HepG2 (cell line): ENCODE results near the gene IQCN. TPM values are rescaled to one million over a fixed set of nuclear protein-coding genes. Genes with fewer than 3 reads are reported as not detected.
A peak's percentile ranks its signal among the peaks of the same experiment; 100 is the strongest.

Source experiments
- BRF2 ChIP-seq: sonication (generic); formaldehyde crosslinking; IDR thresholded peaks from 2 replicates; pipeline ENCODE4 v1.8.1; 2022; ENCODE audit warnings: mild to moderate bottlenecking, missing genetic modification reagents
- DZIP1 ChIP-seq: sonication (generic); formaldehyde crosslinking; IDR thresholded peaks from 2 replicates; pipeline ENCODE4 v1.5.0; 2020; ENCODE audit warnings: mild to moderate bottlenecking, missing genetic modification reagents
- MEF2D ChIP-seq: sonication (generic); formaldehyde crosslinking; IDR thresholded peaks from 2 replicates; pipeline ENCODE4 v1.5.1; 2020; ENCODE audit warnings: mild to moderate bottlenecking, missing genetic modification reagents
- MIXL1 ChIP-seq: IDR thresholded peaks from 2 replicates; pipeline ENCODE4 v1.6.1; 2016
- PHB2 ChIP-seq: fragments of 450-650 bp; IDR thresholded peaks from 2 replicates; pipeline ENCODE4 v1.6.1; 2018; ENCODE audit not compliant: partially characterized antibody
- RAD21 ChIP-seq: fragments of 450-650 bp; formaldehyde crosslinking; IDR thresholded peaks from 2 replicates; pipeline ENCODE4 v1.5.0; 2020; ENCODE audit warnings: mild to moderate bottlenecking
- RERE ChIP-seq: IDR thresholded peaks from 2 replicates; pipeline ENCODE4 v1.6.1; 2016; ENCODE audit warnings: low read depth, missing genetic modification reagents, missing compliant biosample characterization
- XBP1 ChIP-seq: sonication (generic); formaldehyde crosslinking; IDR thresholded peaks from 2 replicates; pipeline ENCODE4 v1.5.0; 2020; ENCODE audit warnings: missing genetic modification reagents
- ZFP41 ChIP-seq: sonication (generic); formaldehyde crosslinking; IDR thresholded peaks from 2 replicates; pipeline ENCODE4 v1.4.0; 2020; ENCODE audit warnings: mild to moderate bottlenecking, missing genetic modification reagents, borderline replicate concordance
- ZNF101 ChIP-seq: sonication (generic); formaldehyde crosslinking; IDR thresholded peaks from 2 replicates; pipeline ENCODE4 v1.4.0; 2020; ENCODE audit warnings: mild to moderate bottlenecking, low read depth, missing genetic modification reagents, borderline replicate concordance
- ZNF274 ChIP-seq: sonication (generic); formaldehyde crosslinking; IDR thresholded peaks from 2 replicates; pipeline ENCODE4 v1.5.1; 2020; ENCODE audit warnings: mild to moderate bottlenecking, missing genetic modification reagents
- ZNF326 ChIP-seq: sonication (generic); formaldehyde crosslinking; IDR thresholded peaks from 2 replicates; pipeline ENCODE4 v1.4.0; 2020; ENCODE audit warnings: missing genetic modification reagents, borderline replicate concordance
- polyA plus RNA-seq, 8 experiments: library from polyadenylated mRNA; depleted of rRNA in 3 of 8; stranded (reverse) in 7 of 8; unstranded in 1 of 8; fragments of >200 nt; fragmentation: Illumina TruSeq in 4 of 8; extraction: Trizol in 4 of 8; gene quantifications; 2 replicates each; pipeline versions ENCODE4 v1.2.1 to v1.2.3, GENCODE V29; 2011 to 2016; ENCODE audit warnings: low read depth in 4 of 8, missing spikeins in 1 of 8, mixed read lengths in 1 of 8; ENCODE audit not compliant: insufficient read depth in 1 of 8
- total RNA-seq, 5 experiments: library from RNA; depleted of rRNA; stranded (reverse); fragments of >200 nt; fragmentation: Illumina TruSeq; extraction: Trizol; gene quantifications; 2 replicates each; pipeline ENCODE4 v1.2.3, GENCODE V29; 2016; ENCODE audit warnings: low read depth in 1 of 5
- TF ChIP-seq, protein P1 (sequence below): sonication (generic); formaldehyde crosslinking; IDR thresholded peaks from 2 replicates; pipeline ENCODE4 v1.4.0; 2020; ENCODE audit warnings: missing genetic modification reagents; ENCODE audit errors: not compliant biosample characterization
- TF ChIP-seq, protein P2 (sequence below): sonication (generic); formaldehyde crosslinking; IDR thresholded peaks from 2 replicates; pipeline ENCODE4 v1.4.0; 2020; ENCODE audit warnings: missing genetic modification reagents
- TF ChIP-seq, protein P3 (sequence below): sonication (generic); formaldehyde crosslinking; IDR thresholded peaks from 2 replicates; pipeline ENCODE4 v1.4.0; 2020; ENCODE audit warnings: mild to moderate bottlenecking, missing genetic modification reagents

Gene IQCN
- total and polyA plus RNA-seq, 2 of the 13 experiments (the other 11 are each of a cell fraction or from before 2014, with no cell fraction given): 0.04 to 0.18 TPM

DNA sequence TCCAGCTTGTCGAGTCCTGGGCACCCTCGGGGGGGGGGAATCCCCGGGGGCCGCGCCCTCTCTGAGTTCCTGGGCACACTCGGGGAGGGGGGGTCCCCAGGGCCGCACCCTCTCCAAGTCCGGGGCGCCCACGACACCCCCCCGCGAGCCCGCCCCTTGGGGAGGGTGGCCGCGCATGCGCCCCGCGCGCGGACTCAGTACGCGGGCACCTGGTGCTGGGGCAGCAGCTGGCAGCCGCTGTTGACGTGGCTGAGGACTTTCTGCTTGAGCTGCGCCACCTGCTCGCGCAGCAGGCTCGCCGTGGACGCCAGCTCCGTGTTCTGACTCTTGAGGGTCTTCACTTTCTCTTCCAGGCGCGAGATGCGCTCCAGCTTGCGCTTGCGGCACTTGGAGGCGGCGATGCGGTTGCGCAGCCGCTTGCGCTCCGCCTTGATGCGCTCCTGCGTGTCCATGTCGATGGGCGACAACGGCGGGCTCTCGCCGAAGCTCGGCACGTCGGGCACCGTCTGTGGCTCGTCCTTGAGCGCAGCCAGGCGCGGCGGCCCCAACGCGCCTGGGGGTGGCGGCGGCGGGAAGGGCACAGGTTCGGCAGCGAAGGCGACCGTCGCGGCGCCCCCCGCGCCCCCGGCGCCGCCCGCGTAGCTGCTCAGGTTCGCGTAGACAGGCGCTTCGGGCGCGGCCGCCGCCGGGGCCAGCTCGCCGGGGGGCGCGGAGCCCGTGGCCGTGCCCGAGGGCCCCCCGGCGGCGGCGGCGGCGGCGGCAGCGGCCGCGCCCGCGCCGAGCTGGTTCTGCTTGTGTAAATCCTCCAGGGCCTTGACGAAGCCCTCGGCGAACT, 6.2 kb upstream of the IQCN start (continued):
- TF ChIP-seq RERE (CRISPR knock-in tag): no peak
- no peak for TF ChIP-seq ZNF101 (CRISPR knock-in tag)
- TF ChIP-seq ZNF326 (CRISPR knock-in tag): no peak
- TF ChIP-seq MEF2D (CRISPR knock-in tag): peak; percentile 23; the same call in 1 of the 2 replicates
- TF ChIP-seq, protein P1, sequence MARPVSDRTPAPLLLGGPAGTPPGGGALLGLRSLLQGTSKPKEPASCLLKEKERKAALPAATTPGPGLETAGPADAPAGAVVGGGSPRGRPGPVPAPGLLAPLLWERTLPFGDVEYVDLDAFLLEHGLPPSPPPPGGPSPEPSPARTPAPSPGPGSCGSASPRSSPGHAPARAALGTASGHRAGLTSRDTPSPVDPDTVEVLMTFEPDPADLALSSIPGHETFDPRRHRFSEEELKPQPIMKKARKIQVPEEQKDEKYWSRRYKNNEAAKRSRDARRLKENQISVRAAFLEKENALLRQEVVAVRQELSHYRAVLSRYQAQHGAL (CRISPR knock-in tag): peak; percentile 77
- TF ChIP-seq, protein P2, sequence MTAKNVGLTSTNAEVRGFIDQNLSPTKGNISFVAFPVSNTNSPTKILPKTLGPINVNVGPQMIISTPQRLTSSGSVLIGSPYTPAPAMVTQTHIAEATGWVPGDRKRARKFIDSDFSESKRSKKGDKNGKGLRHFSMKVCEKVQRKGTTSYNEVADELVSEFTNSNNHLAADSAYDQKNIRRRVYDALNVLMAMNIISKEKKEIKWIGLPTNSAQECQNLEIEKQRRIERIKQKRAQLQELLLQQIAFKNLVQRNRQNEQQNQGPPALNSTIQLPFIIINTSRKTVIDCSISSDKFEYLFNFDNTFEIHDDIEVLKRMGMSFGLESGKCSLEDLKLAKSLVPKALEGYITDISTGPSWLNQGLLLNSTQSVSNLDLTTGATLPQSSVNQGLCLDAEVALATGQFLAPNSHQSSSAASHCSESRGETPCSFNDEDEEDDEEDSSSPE (CRISPR knock-in tag): peak; percentile 30; the same call in 1 of the 2 replicates
- TF ChIP-seq, protein P3, sequence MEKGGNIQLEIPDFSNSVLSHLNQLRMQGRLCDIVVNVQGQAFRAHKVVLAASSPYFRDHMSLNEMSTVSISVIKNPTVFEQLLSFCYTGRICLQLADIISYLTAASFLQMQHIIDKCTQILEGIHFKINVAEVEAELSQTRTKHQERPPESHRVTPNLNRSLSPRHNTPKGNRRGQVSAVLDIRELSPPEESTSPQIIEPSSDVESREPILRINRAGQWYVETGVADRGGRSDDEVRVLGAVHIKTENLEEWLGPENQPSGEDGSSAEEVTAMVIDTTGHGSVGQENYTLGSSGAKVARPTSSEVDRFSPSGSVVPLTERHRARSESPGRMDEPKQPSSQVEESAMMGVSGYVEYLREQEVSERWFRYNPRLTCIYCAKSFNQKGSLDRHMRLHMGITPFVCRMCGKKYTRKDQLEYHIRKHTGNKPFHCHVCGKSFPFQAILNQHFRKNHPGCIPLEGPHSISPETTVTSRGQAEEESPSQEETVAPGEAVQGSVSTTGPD (CRISPR knock-in tag): no peak
- TF ChIP-seq ZNF274 (CRISPR knock-in tag): peak; percentile 81; the same call in 1 of the 2 replicates
- no peak for TF ChIP-seq DZIP1 (CRISPR knock-in tag)
- TF ChIP-seq PHB2: no peak
- no peak for TF ChIP-seq RAD21
- TF ChIP-seq XBP1 (CRISPR knock-in tag): no peak
- TF ChIP-seq BRF2 (CRISPR knock-in tag): no peak
- no peak for TF ChIP-seq ZFP41 (CRISPR knock-in tag)
- 0 out of 2 replicates have a peak, but pooled peaks have one; percentile 22 for TF ChIP-seq MIXL1 (CRISPR knock-in tag)
